NT2/D1 (cell line): ENCODE data around the gene RNPC3.

Source experiments
- SUZ12 ChIP-seq: IDR thresholded peaks from 2 replicates; pipeline ENCODE4 v1.6.1; 2011; ENCODE audit not compliant: insufficient read length, insufficient read depth; ENCODE audit errors: extremely low read depth
- YY1 ChIP-seq: IDR thresholded peaks from 2 replicates; pipeline ENCODE4 v1.6.1; 2011; ENCODE audit not compliant: insufficient read length, insufficient read depth

DNA sequence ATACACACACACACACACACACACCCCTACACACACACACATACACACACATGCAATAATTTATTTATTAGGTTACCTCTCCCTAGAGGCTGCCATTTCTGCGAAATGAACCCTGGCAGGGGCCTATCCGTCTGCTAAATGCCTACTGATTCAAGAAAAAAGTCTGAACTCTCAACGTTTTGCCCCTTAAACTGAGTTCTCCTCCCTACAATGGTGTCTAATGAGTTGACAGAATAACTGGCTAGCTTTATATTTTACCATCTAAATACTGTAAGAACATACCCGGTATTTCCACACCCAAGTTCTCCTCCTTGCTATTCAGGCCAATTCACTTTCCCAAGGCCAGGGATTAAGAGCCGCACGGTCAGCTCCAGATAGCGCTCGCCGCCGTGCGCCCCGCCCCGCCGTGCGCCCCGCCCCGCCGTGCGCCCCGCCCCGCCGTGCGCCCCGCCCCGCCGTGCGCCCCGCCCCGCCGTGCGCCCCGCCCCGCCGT, 339 bp upstream of the RNPC3 start:
- no peak for TF ChIP-seq YY1
- TF ChIP-seq SUZ12, result no peak
